GM12872 (cell line): Measurements from ENCODE around the gene CORIN.

Experiments used
- CTCF ChIP-seq: IDR thresholded peaks from 3 replicates; pipeline ENCODE4 v1.5.1; 2011; ENCODE audit warnings: low read depth, mild to moderate bottlenecking, low read length, moderate library complexity; ENCODE audit not compliant: insufficient read depth

Gene CORIN

GRCh38 chr4:47711183-47711582, 126.7 kb downstream of the CORIN start:
- no peak for TF ChIP-seq CTCF

GRCh38 chr4:47705326-47705981, 132.4 kb downstream of the CORIN start:
- 0 out of 3 replicates have a peak, but pooled peaks have one; percentile 17 for TF ChIP-seq CTCF

- peak; percentile 50; the same call in 1 of the 3 replicates for TF ChIP-seq CTCF
Measured at GRCh38 chr4:47704693-47705325, 133.1 kb downstream of the CORIN start.

GRCh38 chr4:47703956-47704355, 133.9 kb downstream of the CORIN start:
- TF ChIP-seq CTCF, result no peak

- no peak for TF ChIP-seq CTCF
Measured at GRCh38 chr4:47703008-47703407, 134.9 kb downstream of the CORIN start.

GRCh38 chr4:47701286-47701685, 136.6 kb downstream of the CORIN start:
- no peak for TF ChIP-seq CTCF

GRCh38 chr4:47698837-47699236, 139.0 kb downstream of the CORIN start:
- no peak for TF ChIP-seq CTCF
